T-helper 22 cell (primary cell): Measurements from ENCODE around the gene PLXNB2.
"Not testable (repeated sequence)": the region's sequence is repeated elsewhere in the genome, so short reads cannot be mapped to it uniquely, and the experiment has no call there.

Experiments used
- DNase-seq: peaks from one replicate; pipeline ENCODE4 v3.0.0-alpha.2; 2020; ENCODE audit warnings: low read depth

The PLXNB2 gene

GRCh38 chr22:50280708-50281383, 26.6 kb downstream of the PLXNB2 start:
- DNase-seq: no peak

GRCh38 chr22:50280022-50280707, 27.3 kb downstream of the PLXNB2 start:
- no peak for DNase-seq

DNA sequence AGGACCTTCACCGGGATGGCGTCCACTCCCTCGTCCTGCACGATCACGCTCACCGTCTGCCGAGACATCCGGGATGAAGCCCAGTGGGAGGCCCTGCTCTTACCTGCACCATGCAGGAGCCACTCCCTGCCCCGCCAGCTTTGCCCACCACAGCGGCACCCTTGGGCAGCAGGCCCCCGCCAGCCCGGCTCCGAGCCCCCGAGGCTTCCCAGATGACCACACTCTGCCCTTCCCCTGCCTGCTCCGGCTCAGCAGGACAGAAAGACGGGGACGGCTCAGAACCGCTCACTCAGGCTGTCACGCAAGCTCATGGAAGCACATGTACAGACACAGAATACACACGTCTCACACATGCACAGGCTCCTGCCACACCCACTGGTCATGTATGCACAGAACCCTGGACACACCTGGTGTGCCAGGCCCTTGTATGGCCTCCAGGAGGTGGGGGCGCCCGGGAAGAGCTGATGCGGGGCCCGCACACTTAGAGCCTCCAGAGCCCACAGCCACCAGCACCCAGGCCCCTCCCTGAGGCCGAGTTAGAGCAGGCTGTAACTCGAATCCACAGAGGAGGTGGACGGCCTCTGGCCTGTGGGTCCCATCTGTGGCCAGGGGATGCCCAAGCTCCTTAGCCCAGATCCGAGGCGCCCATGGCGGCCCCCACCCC, 28.4 kb downstream of the PLXNB2 start:
- no peak for DNase-seq

- DNase-seq: no peak
Measured at GRCh38 chr22:50278461-50278860, 29.0 kb downstream of the PLXNB2 start.

DNA sequence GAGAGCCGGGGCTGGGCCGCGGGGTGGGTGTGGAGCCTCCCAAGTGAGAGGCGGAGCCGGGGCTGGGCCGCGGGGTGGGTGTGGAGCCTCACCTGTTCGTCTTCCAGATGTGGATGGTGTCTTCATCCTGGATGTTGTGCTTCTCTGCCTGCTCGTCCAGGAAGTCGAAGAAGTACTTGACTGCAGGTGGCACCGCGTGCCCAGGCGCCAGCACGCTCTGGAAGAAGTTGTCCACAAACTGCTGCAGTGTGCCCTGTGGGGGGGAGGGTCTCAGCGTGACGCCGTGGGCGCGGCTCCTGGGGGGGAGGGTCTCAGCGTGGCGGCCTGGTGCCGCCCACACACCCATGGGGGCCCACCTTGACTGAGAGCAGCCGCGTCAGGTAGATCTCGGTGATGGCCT, 29.7 kb downstream of the PLXNB2 start:
- DNase-seq: no peak

DNA sequence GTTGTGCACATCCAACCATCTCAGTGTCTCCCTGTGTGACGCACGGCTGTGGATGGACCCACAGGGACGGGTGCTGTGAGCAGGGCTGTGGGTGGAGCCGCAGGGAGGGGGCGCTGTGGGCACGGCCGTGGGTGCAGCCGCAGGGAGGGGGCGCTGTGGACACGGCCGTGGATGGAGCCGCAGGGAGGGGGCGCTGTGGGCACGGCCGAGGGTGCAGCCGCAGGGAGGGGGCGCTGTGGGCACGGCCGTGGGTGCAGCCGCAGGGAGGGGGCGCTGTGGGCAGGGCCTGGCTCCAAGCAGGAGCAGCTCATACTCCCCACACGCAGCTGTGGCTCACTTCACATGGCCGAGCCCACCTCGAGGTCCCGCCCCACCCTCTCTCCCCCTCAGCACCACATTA, 31.3 kb downstream of the PLXNB2 start:
- peak; percentile 33 for DNase-seq

DNA sequence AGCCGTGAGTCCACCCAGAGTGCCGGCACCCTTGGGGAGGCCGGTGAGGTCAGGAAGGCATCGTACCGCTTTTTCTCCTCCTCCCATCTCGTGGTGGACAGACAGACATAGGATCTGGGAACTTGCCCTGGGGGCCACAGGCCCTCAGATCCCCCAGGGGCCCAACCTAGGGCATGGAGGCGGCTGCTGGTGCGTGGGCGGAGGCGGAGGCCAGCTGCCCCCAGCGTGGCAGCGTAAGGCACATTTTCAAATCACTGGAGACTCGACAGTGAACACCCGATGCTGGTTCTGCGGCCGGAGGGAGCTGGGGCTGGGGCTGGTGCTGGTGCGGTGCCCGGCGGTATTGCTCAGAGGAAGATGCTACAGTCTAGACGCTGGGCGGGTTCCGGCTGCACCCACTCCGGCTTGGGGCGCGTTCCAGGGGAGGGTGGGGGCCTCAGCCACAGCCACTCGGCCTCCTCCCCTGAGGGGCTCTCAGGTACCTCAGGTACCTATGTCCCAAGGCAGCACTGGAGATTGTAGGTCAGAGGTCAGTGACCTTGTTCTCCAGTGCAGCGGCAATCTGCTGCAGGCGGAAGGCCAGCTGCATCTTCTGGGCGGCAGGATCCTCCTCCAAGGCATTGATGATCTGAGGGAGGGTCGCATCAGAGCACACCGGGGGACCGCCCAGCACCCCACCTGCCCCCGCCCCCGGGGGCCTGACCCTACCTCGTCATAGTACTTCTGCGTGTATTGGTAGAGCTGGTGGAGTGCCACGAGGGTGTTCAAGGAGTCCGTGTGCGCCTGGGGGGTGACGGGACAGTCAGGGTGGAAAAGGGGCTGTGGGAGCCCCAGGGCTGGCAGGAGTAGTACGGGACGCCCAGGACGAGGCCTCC, 32.0 kb downstream of the PLXNB2 start:
- no peak for DNase-seq

DNA sequence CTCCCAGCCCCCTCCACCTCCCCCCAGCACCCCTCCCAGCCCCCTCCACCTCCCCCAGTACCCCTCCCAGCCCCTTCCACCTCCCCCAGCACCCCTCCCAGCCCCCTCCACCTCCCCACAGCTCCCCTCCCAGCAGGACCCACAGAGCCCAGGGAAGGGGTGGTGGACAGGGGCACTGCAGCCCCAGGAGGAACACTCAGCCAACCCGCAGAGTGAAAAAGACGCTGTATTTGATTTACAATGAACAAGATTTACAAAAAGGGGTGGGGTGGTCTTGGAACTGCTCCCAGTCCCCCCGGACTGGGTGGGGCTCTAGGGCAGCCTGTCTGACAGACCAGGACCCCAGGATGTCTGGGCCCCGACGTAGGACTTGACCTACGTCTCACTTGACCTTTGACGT, 32.7 kb downstream of the PLXNB2 start:
- no peak for DNase-seq

DNA sequence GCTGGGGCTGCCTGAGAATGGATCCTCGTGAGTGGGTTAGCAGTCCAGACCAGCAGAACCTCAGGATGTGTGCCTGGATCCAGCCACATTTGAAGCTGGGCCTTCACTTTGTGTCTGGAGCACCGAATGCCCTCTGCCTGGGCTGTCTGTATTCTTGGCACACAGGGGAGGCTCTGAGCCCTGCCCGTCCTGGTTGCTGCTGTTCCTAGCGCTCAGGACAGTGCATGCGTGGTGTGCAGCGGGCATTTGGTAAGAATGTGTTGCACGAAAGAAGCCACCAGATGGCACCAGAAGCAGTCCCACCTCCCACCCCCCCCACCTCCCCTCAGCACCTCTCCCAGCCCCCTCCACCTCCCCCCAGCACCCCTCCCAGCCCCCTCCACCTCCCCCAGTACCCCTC, 33.1 kb downstream of the PLXNB2 start:
- DNase-seq: no peak

- DNase-seq: not testable (repeated sequence)
Measured at GRCh38 chr22:50273781-50274180, 33.7 kb downstream of the PLXNB2 start.

DNA sequence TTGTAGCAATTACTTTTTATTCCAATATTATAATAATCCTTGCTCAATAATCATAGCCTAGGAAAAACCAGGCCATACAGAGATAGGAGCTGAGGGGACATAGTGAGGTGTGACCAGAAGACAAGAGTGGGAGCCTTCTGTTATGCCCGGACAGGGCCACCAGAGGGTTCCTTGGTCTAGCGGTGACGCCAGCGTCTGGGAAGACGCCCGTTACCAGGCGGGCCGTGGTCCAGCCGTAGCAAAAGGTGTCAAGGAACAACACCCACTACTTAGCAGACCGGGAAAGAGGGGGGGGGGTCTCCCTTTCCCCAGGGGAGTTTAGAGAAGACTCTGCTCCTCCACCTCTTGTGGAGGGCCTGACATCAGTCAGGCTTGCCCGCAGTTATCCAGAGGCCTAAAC, 34.1 kb downstream of the PLXNB2 start:
- DNase-seq: not testable (repeated sequence)

DNA sequence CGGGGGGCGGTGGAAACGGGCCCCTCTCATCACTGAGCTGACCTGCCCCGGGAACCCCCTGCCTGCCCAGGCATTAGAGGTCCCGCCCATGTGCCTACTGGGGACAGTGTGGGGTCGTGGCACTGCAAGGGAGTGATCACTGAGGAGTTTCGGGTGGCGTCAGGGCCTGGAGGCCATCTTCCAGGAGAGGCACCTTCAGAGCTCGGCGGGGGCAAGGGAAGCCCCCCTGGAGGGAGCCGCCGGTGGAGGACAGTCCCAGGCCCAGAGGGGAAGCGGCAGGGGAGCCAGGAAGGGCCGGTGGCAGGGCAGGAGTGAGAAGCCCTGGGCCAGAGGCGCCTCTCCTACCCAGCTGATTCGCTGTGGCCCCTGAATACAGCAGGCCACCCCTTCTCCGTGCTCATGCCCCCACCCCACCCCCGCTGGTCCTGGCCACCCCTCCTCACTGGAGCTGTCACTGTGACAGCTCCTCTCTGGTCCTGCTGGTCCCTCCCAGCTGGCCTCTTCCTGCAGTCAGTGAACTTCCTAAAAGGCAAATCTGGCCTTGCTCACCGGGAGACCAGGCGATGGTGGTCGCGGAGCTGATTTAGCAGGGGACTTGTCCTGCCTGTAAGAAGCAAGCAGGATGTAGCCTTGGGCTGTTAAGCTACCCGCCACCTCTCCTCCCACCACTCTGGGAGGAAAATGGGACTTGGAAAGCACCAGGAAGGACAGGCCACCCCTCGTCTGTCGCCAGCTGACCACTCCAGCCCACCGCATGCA, 35.2 kb downstream of the PLXNB2 start:
- DNase-seq: no peak

- DNase-seq: peak; percentile 26
Measured at GRCh38 chr22:50271519-50271970, 35.9 kb downstream of the PLXNB2 start.

DNA sequence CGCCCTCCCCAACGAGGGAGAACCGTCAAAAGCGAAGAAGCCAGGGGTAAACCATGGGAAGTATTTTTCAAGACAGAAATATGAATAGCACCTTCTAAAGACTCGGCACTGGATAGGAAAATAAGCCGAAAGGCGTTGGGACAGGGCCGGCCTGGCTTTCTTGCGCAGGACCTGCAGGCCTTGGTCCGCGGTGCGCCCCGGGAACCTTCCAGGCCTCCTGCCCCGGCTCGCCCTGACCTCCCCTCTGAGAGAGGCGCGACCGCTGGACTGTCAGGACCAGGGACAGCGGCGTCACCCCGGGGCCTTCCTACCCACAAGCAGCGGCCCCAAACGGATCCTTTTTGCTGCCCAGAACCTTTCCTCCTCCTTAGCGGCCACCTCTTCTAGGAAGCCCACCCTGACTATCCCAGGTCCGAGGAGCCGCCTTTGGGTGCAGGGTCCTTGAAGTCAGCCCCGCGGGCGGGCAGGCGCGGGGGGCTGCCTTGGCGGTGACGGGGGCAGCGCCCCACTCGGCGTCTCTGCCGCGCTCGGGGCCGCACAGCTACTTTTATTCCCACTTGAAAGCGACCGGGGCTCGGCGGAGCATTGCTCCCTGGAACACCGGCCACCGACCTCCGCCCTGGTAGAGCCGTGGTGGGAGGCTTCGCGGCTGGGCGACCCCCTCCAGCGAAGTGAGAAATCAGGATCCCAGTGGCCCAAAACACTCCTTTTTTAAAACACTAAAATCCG, 36.6 kb downstream of the PLXNB2 start:
- peak; percentile 43 for DNase-seq

- DNase-seq: peak; percentile 68
Measured at GRCh38 chr22:50269970-50270665, 37.3 kb downstream of the PLXNB2 start, which contains the start of gene MAPK11. Gene MAPK11, minus strand, starts transcription at chr22:50270380. Its CDS starts 88 bp downstream, at chr22:50270292.

- no peak for DNase-seq
Measured at GRCh38 chr22:50269573-50269969, 37.9 kb downstream of the PLXNB2 start.

- DNase-seq: no peak
Measured at GRCh38 chr22:50268655-50269113, 38.8 kb downstream of the PLXNB2 start.

DNA sequence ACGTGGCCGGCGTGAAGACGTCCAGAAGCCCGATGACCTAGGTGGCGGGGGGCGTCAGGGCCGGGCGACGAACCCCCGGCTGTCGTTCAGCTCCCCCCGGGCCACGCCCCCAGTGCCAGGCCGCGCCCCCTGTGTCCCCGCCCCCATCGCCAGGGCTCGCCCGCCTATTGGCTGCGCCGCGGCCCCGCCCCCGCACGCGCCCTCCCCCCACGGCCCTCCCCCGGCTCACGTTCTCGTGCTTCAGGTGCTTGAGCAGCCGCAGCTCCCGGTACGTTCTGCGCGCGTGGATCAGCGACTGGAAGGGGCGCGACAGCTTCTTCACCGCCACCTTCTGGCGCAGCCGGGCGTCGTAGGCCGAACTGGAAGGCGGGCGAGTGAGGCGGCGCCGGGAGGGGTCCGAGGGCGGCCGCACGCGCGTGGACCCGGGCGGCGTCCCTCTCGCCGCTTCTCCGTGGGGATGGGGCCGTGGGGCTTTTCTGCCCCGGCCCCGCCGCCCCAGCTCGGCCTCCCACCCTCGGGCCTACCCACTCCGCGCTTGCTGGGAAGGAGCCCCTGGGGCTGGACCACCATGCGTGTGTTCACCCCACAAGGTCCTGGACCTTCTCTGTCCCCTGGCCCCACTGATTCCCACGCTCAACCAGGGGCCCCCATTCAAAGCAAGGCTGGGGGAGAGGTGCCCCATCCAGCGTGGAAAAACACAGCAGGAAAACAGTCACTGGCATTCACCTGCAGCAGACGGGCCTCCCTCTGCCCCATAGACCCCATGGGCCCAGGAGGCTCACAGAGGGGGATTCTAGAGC, 39.7 kb downstream of the PLXNB2 start:
- peak; percentile 36 for DNase-seq

DNA sequence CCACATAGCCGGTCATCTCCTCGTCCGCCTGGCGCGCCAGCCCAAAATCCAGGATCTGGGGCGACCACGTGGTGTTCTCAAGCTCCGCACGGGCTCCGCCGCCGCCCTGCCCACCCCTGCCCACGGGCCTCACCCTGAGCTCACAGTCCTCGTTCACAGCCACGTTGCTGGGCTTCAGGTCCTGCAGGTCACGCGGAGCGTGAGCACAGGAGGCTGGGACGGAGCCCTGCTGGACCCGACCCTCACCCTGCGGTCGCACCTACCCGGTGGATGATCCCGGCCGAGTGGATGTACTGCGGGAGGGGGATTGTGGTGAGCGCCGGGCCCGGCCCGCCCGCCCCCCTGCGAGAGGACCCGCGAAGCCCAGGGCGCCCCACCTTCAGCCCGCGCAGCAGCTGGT, 40.5 kb downstream of the PLXNB2 start:
- no peak for DNase-seq
